ENCODE data around the gene PFKFB2. TPM values are rescaled to one million over a fixed set of nuclear protein-coding genes. Genes with fewer than 3 reads are reported as not detected.

The PFKFB2 gene
- total RNA-seq, 1 donor from 2014 or later, result 49.9 TPM

DNA sequence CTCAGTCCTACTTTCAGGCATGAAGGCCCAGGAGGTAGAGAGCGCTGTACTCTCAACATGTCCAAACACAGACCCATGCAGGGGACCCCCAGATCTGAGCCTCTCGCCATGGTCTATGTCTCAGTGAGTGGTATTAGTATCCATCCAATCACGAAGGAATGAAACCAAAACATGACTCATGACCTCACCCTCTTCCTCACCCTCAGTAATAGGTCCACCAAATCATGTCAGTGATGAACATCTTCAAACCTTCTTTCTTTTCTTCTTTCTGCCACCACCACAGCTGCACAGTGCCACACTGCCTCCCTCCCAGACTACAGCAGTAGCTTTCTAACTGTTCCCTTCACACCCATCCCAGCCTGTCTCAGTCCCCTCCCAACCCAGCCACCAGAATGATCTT, 37.3 kb upstream of the PFKFB2 start:
- no peak overlapping the region for H3K27ac ChIP-seq
- TF ChIP-seq, protein P1, sequence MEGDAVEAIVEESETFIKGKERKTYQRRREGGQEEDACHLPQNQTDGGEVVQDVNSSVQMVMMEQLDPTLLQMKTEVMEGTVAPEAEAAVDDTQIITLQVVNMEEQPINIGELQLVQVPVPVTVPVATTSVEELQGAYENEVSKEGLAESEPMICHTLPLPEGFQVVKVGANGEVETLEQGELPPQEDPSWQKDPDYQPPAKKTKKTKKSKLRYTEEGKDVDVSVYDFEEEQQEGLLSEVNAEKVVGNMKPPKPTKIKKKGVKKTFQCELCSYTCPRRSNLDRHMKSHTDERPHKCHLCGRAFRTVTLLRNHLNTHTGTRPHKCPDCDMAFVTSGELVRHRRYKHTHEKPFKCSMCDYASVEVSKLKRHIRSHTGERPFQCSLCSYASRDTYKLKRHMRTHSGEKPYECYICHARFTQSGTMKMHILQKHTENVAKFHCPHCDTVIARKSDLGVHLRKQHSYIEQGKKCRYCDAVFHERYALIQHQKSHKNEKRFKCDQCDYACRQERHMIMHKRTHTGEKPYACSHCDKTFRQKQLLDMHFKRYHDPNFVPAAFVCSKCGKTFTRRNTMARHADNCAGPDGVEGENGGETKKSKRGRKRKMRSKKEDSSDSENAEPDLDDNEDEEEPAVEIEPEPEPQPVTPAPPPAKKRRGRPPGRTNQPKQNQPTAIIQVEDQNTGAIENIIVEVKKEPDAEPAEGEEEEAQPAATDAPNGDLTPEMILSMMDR (IDR thresholded peaks at IDR 0.05), result no peak
- DNase-seq (no peak), ATAC-seq (no peak)
- H3K27me3 ChIP-seq, result no peaks in the 10 kb centered on the region
- no peaks in the 10 kb centered on the region for H3K36me3 ChIP-seq
- intact Hi-C loops (cut with DNase I), result no loop called here
- no peak overlapping the region for H3K4me3 ChIP-seq
- peaks cover 8% of the 10 kb centered on the region for H3K4me1 ChIP-seq
- no peaks in the 10 kb centered on the region for H3K9me3 ChIP-seq

DNA sequence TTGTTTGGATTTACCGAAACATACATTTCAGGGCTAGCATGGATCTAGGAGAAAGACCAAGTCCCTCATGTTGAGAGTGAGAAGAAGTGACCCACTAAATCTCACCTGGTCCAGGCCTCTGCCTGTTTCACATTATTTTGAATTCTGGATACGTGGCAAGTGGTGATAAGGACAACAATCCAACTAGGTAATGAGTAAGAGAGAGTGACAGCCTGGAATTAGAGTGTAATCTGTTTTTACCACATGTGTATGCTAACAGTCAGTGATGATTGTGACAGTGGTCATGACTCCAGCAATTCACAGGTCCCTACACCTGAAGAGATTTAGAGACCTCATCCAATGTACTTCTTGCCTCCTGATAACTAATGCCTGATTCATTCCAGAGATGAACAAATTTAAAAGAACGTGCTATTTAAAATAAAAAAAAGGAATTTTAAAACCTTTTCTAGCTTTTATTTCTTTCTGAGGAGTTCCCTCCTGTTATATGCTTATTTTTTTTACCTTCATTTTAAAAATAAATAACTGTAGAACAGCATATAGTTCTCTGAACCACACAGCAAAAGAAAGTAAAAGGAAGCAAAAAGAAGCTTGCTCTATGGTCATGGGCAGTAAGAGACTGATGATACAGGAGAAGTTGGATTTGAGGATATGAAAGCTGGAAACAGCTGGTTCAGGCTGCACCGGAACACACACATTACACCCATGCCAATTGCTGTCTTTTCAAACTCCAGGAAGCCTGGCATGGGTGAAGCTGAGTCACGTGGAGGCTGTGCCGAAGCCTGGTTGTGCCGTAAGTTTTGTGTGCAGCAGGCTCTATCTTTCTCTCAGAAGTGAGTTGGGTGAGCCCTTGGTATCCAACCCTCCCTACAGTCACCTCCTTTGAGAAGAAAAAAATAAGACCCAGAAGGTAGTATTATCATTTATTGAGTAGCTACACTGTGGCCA, 35.2 kb upstream of the PFKFB2 start:
- Histone ChIP-seq H3K4me1 (peaks cover 8% of the 10 kb centered on the region), H3K9me3 (no peaks in the 10 kb centered on the region), H3K36me3 (no peaks in the 10 kb centered on the region), H3K4me3 (no peak overlapping the region), H3K27ac (no peak overlapping the region), H3K27me3 (no peaks in the 10 kb centered on the region)
- intact Hi-C loops (cut with DNase I), result no loop called here
- no peak for DNase-seq
- TF ChIP-seq, protein P1 (IDR thresholded peaks at IDR 0.05), result no peak
- peak; percentile 71 for ATAC-seq

DNA sequence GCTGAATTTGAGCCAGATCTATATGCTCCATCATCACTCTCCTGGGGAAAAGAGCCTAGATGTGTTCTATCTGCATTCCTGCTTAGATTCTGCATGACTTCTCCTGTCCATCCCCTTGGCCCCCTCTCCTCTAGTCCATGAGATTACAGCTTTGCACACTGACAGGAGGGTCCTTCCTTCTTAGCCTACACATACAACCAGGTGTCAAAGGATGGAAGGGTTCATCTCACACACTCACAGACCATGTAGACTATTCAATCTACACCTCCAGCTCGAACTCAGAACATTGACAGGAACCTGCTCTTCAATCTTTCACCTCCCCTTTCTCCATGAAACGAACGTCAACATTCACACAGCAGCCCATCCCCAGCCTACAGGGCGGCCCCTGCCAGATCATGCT, 34.4 kb upstream of the PFKFB2 start:
- Histone ChIP-seq H3K36me3 (no peaks in the 10 kb centered on the region), H3K4me1 (peaks cover 10% of the 10 kb centered on the region), H3K9me3 (no peaks in the 10 kb centered on the region), H3K4me3 (no peak overlapping the region), H3K27ac (no peak overlapping the region), H3K27me3 (no peaks in the 10 kb centered on the region)
- TF ChIP-seq, protein P1 (IDR thresholded peaks at IDR 0.05), result no peak
- intact Hi-C loops (cut with DNase I), result no loop called here
- DNase-seq (no peak), ATAC-seq (no peak)

DNA sequence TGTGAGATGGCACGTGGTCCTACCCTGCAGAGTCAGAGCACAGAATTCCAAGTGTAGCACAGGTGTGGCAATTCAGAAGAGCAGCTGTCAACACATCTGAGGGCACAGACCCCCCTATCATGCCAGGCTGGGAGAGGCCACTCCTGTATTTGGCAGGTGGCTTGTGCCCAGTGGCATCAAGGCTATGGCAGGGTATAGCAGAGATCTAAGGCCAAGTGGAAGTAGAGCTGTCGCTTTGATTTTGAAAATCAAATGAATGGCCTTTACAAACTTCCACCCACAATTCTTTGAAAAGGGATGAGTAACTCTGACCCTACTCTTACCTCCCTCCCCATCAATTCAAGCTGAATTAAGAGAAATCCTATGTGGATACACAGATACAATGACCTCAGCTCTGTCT, 33.9 kb upstream of the PFKFB2 start:
- no peak overlapping the region for H3K27ac ChIP-seq
- DNase-seq (no peak), ATAC-seq (peak; percentile 1)
- no peaks in the 10 kb centered on the region for H3K36me3 ChIP-seq
- TF ChIP-seq, protein P1 (IDR thresholded peaks at IDR 0.05), result no peak
- no peak overlapping the region for H3K4me3 ChIP-seq
- H3K9me3 ChIP-seq, result no peaks in the 10 kb centered on the region
- H3K27me3 ChIP-seq, result no peaks in the 10 kb centered on the region
- peaks cover 14% of the 10 kb centered on the region for H3K4me1 ChIP-seq
- intact Hi-C loops (cut with DNase I), result no loop called here

DNA sequence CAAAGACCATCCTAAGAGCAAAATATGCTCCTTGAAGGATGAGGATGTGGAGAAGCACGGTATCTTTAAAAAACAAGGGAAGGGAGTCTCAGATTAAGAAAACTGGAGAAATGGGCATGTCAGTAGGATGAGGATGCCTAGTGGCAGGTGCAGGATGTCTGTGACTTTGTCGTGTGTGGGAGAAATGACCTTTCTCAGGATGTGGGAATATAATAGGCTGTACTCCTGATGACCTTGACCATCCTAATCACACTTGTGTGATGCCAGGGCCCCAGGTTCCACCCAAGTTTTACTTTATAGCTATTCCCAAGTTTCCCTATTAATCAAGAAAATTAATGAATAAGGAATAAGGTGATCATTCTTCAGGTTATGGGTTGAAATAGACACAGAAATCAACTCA, 33.4 kb upstream of the PFKFB2 start:
- peaks cover 19% of the 10 kb centered on the region for H3K4me1 ChIP-seq
- no peak for ATAC-seq
- TF ChIP-seq, protein P1 (IDR thresholded peaks at IDR 0.05), result no peak

More for the DNA sequence above, 33.4 kb upstream of the PFKFB2 start:
- H3K9me3 ChIP-seq, result no peaks in the 10 kb centered on the region
- intact Hi-C loops (cut with DNase I), result no loop called here
- H3K27ac ChIP-seq, result peak overlapping the region; percentile 44
- no peaks in the 10 kb centered on the region for H3K27me3 ChIP-seq
- no peaks in the 10 kb centered on the region for H3K36me3 ChIP-seq
- DNase-seq, result no peak
- H3K4me3 ChIP-seq, result no peak overlapping the region

Data from upper lobe of right lung (tissue), 1 donor.